ENCODE measurements around the gene SEL1L.

SEL1L gene

DNA sequence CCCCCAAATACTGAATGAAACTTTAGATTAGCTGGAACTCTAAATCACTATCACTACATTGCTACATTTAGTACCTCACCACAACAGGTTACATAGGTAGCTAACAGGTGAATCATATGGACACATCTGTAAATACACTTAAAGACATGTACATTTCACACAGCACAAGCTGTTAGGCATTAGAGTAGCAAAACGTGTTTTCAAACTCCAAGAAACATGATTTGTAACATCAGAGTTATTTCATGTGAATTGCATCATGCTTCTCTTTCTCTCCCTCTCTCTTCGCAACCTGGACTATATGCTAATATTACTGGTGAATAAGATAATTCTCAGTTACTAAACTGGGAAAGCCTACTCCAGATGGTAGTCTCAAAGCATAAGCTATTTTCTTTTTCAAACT is 4.3 kb downstream of the SEL1L start:
- TF ChIP-seq, protein P1, sequence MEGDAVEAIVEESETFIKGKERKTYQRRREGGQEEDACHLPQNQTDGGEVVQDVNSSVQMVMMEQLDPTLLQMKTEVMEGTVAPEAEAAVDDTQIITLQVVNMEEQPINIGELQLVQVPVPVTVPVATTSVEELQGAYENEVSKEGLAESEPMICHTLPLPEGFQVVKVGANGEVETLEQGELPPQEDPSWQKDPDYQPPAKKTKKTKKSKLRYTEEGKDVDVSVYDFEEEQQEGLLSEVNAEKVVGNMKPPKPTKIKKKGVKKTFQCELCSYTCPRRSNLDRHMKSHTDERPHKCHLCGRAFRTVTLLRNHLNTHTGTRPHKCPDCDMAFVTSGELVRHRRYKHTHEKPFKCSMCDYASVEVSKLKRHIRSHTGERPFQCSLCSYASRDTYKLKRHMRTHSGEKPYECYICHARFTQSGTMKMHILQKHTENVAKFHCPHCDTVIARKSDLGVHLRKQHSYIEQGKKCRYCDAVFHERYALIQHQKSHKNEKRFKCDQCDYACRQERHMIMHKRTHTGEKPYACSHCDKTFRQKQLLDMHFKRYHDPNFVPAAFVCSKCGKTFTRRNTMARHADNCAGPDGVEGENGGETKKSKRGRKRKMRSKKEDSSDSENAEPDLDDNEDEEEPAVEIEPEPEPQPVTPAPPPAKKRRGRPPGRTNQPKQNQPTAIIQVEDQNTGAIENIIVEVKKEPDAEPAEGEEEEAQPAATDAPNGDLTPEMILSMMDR (IDR thresholded peaks at IDR 0.05; ENCODE audit: low read depth, low read length, missing control alignments), result no peak
- H3K4me3 ChIP-seq (replicated peaks; ENCODE audit: low read depth, low read length), result no peak overlapping the region
- no peak for DNase-seq (ENCODE audit: extremely low read depth, low read depth)

DNA sequence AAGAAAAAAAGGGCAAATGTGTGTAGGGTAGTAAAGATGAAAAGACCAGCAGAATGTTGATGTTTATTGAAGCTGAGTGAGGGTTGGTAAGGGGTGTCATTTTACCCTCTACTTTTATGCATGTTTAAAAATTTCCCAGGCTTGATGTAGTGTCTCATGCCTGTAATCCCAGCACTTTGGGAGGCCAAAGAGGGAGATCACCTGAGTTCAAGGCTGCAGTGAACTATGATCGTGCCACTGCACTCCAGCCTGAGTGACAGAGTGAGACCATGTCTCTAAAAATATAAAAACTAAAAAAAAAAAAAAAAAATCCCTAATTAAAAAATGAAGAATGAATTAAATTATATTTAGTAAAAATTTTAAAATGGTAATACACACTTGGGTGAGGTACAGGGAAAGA is 8.5 kb downstream of the SEL1L start:
- no peak overlapping the region for H3K4me3 ChIP-seq (replicated peaks; ENCODE audit: low read depth, low read length)
- TF ChIP-seq, protein P1 (IDR thresholded peaks at IDR 0.05; ENCODE audit: low read depth, low read length, missing control alignments), result no peak
- DNase-seq (ENCODE audit: extremely low read depth, low read depth), result no peak

DNA sequence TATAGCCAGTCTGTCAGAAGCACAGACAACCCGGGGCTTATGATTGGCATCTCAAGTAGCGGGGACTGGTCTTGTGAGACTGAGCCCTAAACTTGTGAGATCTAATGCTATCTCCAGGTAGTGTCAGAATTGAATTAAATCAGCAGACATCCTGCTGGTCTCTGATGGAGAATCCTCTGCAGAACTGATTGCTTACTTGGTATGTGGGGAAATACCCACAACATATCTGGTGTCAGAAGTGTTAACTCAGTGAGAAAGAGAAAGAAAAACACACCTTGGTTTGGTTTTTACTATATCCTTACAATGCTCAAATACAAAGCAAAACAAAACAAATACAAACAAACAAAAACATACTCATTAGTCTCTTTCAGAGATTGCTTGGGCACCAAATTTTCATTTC is 10.0 kb downstream of the SEL1L start:
- no peak overlapping the region for H3K4me3 ChIP-seq (replicated peaks; ENCODE audit: low read depth, low read length)
- DNase-seq (ENCODE audit: extremely low read depth, low read depth), result no peak
- TF ChIP-seq, protein P1 (IDR thresholded peaks at IDR 0.05; ENCODE audit: low read depth, low read length, missing control alignments), result no peak

DNA sequence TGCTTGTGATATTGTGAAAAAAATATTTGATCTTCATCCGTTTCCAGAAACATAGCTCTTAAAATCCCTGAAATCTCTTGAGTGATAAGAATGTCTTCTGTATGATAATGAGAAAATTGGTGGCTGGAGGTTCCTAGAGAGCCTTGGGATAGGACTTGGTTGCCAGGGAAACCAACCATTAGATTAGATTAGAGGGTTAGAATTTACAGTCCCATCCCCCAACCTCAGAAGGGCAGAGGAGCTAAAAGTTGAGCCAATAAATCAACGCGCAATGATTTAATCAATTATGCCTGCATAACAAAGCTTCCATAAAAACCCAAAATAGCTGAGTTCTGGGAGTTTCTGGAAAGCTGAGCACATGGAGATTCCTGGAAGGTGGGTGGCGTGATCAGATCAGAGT is 10.6 kb downstream of the SEL1L start:
- DNase-seq (ENCODE audit: extremely low read depth, low read depth), result no peak
- TF ChIP-seq, protein P1 (IDR thresholded peaks at IDR 0.05; ENCODE audit: low read depth, low read length, missing control alignments), result no peak
- no peak overlapping the region for H3K4me3 ChIP-seq (replicated peaks; ENCODE audit: low read depth, low read length)

DNA sequence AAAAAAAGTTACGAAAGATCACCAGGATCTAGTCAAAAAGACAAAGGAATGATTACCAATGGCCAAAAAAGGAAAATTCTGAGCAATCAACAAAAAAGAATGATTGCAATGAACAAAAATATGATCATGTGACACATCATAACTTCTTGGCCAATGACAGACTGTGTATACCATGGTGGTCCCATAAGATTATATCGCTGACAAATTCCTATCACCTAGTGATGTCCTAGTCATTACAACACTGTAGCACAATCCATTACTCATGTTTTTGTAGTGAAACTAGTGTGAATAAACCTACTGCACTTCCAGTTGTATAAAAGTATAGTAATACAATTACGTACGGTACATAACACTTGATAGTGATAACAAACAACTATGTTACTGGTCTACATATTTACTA is 12.3 kb downstream of the SEL1L start:
- TF ChIP-seq, protein P1 (IDR thresholded peaks at IDR 0.05; ENCODE audit: low read depth, low read length, missing control alignments), result no peak
- no peak overlapping the region for H3K4me3 ChIP-seq (replicated peaks; ENCODE audit: low read depth, low read length)
- DNase-seq (ENCODE audit: extremely low read depth, low read depth), result no peak

DNA sequence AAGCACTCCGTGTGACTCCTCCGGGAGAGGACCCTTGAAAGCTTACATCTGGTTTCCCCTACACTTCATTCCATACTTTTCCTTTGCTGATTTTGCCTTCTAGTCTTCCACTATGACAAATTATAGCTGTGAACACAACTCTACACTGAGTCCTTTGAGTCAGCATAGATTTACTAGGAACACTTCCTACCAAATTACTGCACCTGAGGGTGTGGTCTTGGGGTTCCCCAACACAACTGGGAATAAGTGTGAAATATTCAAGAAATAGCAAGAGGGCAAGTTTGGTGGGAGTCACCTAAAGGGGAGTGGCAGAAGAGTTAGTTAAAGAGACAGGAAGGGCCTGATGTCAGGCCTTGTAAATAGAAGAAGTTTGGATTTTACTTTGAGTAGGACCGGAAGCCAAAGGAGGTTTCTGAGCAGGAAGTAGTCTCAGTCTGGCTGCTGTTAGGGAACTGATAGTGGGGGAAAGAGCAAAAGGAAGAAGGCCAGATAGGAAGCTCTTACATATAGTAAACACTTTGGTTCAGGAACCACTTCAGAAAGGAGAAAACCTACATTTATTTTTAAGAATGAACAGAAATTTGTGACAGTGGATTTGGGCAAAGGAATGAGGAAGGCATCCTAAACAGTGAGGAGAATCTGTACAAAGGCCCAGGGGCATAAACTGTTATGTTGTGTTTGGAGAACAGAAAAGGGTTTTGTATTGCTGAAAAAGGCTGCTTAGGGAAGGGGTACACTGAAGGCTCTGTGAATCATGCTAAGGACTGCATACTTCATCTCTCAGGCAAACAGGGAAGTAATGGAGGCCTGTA is 14.2 kb downstream of the SEL1L start:
- TF ChIP-seq, protein P1 (IDR thresholded peaks at IDR 0.05; ENCODE audit: low read depth, low read length, missing control alignments), result no peak
- no peak for DNase-seq (ENCODE audit: extremely low read depth, low read depth)
- H3K4me3 ChIP-seq (replicated peaks; ENCODE audit: low read depth, low read length), result no peak overlapping the region
